Measurements from ENCODE around the gene P3H2.

Gene P3H2

GRCh38 chr3:190053919-190054672 is 66.6 kb downstream of the P3H2 start:
- peak; percentile 49 for DNase-seq (ENCODE audit: low spot score)

- no peak for DNase-seq (ENCODE audit: low spot score)
Measured at GRCh38 chr3:190051641-190052040, 69.1 kb downstream of the P3H2 start.

DNA sequence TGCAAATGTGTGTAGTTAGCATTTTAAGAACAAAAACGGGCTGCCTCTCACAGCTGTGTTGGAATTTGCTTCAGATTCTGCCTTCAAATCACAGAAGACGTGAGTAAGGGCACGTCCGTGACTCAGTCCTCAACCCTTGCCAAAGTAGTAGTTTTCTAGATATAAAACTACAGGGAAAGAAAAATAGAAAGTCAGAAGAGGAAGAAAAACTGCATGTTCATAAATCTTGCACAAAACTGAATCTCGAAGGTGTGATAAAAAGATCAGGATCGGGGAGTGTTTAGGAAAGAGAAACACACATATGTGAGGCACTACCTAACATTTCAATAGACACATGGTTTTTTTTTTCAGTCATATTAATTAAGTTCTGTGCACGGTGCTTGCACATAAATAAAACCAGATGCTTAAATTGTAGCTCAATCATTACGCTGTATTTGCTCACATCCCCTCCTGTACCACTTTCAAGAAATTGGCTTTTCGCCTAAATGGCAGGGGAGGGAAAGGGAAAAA is 71.7 kb downstream of the P3H2 start:
- peak; percentile 27 for DNase-seq (ENCODE audit: low spot score)

DNA sequence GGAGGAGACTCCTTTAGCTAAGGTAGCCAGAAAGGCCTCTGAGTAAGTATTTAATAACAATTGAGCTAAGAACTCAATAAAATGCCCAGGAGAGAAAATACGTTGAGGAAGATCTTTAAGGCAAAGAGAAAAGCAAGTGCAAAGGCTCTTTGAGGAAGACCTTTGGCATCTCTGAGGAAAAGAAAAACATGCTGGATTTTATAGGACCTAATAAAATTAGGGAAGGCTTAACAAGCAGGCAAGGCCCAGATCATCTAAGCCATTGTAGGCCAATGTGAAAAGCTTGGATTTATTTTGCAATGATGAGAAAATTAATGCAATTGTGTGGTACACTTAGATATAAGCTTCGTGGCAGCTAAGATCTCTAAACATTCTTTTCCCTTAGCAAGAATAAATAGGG is 75.7 kb downstream of the P3H2 start:
- no peak for DNase-seq (ENCODE audit: low spot score)

DNA sequence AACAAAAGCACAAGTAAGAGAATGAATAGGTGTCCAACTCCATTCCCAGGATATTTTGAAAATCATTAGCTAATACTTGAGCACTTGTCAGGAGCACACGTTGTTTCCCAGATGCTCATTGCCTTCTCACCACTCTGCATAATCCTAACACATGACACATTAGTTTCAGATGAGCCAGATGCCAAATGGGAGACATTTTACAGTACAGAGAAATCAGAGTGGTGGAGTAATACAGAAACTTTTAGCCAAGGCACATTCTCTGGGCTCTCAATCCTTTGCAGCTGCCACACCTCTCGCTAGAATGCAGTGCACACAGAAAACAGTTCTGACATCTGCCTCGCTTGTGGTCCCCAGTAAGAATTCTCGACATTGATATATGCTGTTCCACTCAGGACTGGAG is 76.6 kb downstream of the P3H2 start:
- no peak for DNase-seq (ENCODE audit: low spot score)

GRCh38 chr3:190043741-190044140 is 77.0 kb downstream of the P3H2 start:
- no peak for DNase-seq (ENCODE audit: low spot score)

DNA sequence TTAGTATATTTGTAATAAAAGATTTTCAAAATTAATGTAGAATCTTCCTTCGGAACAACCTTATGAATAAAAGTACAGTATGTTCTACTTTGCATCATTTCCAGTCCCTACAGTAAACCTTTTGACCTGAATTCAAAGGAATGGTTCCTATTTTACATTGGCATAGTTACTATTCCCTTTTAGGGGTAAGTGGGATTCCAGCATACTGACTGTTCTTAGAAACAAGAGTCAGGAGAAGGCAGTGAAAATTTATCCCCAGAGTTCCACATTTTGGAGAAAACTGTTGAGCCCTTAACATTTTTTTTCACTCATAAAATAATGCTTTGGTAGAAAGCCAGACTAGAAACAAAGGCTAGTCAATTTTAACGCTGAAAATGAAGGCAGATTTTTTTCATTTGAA is 78.1 kb downstream of the P3H2 start:
- DNase-seq (ENCODE audit: low spot score): no peak

- no peak for DNase-seq (ENCODE audit: low spot score)
Measured at GRCh38 chr3:190041333-190042041, 79.2 kb downstream of the P3H2 start.

- DNase-seq (ENCODE audit: low spot score): no peak
Measured at GRCh38 chr3:190040145-190040544, 80.6 kb downstream of the P3H2 start.

DNA sequence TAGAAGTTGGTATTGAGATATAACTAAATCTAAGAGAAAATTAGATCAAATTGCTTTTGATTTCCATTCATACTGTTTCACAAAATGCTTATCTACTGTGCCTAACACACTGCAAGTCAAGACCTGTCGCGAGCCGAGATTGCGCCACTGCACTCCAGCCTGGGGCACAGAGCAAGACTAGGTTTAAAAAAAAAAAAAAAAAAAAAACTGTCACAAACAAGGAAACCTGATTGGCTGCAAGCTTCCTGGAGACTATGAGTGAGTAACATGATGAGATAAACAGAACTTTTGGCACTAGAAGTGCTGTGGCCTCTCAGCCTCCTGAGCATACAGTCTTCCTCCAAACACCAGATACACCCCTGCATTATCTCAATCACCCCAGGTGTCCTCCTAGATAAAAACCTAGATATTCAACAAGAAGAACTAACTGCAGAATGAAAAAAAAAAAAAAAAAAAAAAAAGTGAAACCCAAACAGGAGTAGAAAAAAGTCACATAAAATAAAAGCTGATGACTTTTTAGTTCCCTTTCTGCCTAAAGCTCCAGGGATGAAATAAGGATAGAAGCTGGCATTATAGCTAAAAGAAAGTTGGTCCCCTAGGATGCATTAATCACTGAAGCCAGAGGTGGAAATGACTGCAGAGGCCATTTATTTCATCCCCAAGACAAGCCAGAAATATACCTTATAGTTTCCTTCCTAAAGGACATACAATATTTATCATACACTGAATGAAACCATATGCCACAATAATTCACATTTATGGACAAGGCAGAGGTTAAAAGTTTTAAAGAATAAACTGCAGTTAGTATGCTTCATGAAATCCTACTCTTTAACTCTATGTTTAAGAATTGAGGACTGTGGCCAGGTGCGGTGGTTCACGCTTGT is 82.4 kb downstream of the P3H2 start:
- peak; percentile 58 for DNase-seq (ENCODE audit: low spot score)

GRCh38 chr3:190036631-190037030 is 84.1 kb downstream of the P3H2 start:
- no peak for DNase-seq (ENCODE audit: low spot score)

- no peak for DNase-seq (ENCODE audit: low spot score)
Measured at GRCh38 chr3:190034446-190034845, 86.3 kb downstream of the P3H2 start.

DNA sequence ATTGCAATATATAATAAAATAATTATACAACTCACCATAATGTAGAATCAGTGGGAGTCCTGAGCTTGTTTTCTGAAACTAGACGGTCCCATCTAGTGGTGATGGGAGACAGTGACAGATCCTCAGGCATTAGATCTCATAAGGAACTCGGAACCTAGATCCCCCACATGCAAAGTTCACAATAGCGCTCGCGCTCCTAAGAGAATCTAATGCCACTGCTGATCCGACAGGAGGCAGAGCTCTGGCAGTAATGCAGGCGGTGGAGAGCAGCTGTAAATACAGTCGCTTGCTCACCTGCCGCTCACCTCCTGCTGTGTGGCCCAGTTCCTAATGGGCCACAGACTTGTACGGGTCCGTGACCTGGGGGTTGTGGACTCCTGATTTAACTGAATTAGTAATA is 87.8 kb downstream of the P3H2 start:
- no peak for DNase-seq (ENCODE audit: low spot score)

GRCh38 chr3:190031887-190032752 is 88.6 kb downstream of the P3H2 start:
- DNase-seq (ENCODE audit: low spot score): no peak

DNA sequence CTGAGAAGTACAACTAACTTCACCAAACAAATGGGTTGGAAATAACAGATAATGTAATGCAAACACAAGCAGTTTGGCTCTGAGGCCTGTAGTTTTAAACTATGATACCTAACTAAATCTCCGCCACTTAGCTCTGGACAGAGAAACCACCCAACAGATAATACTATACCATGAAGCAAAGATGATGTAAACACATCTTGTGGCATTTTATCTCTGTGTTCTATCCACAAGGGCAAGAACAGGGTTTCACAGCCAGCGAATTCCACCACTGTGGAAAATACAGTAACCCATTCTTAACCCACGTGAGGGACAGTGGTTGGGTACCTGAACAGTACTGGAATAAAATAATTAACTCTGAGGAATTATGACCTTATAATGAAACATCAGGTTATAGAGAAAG is 93.6 kb downstream of the P3H2 start:
- DNase-seq (ENCODE audit: low spot score): no peak

- DNase-seq (ENCODE audit: low spot score): no peak
Measured at GRCh38 chr3:190026154-190026553, 94.5 kb downstream of the P3H2 start.

GRCh38 chr3:190024912-190025311 is 95.8 kb downstream of the P3H2 start:
- DNase-seq (ENCODE audit: low spot score): no peak

- DNase-seq (ENCODE audit: low spot score): no peak
Measured at GRCh38 chr3:190019844-190020243, 100.9 kb downstream of the P3H2 start.

GRCh38 chr3:190019006-190019405 is 101.7 kb downstream of the P3H2 start:
- DNase-seq (ENCODE audit: low spot score): no peak

DNA sequence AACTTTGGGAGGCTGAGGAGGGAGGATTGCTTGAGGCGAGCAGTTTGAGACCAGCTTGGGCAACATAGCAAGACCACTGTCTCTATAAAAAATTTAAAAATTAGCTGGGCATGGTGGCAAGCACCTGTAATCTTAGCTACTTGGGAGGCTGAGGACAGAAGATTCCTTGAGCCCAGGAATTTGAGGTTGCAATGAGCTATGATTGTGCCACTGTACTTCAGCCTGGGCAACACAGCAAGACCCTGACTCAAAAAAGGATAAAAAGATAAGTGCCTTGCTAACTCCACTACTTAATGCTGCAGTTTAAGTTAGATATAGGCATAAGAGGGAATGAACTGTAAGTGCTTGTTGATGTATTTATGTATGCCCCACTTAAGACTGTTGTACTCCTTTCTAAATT is 102.2 kb downstream of the P3H2 start:
- DNase-seq (ENCODE audit: low spot score): no peak

- peak; percentile 38 for DNase-seq (ENCODE audit: low spot score)
Measured at GRCh38 chr3:190017521-190018288, 103.0 kb downstream of the P3H2 start.
